Fibroblast of lung (primary cell): ENCODE results near the gene NUP85. TPM values are rescaled to one million over a fixed set of nuclear protein-coding genes. Genes with fewer than 3 reads are reported as not detected.

ENCODE experiments used
- DNase-seq, 2 donors: peaks; one replicate each; pipeline versions ENCODE4 v3.0.0 to v3.0.0-alpha.2; 2010; ENCODE audit warnings: low read depth in 2 of 2
- H2AFZ ChIP-seq: 2 replicates; pipeline ENCODE4 v1.5.1; 2012; ENCODE audit warnings: low read length, control low read depth, inconsistent platforms
- H3K27ac ChIP-seq: 2 replicates; pipeline ENCODE4 v1.5.1; 2011; ENCODE audit warnings: low read length, control low read depth; ENCODE audit not compliant: insufficient read depth
- H3K27me3 ChIP-seq: 2 replicates; pipeline ENCODE4 v1.5.1; 2011; ENCODE audit warnings: mild to moderate bottlenecking, low read length; ENCODE audit not compliant: control insufficient read depth, insufficient read depth
- H3K36me3 ChIP-seq: 2 replicates; pipeline ENCODE4 v1.5.1; 2011; ENCODE audit warnings: low read length; ENCODE audit not compliant: control insufficient read depth, insufficient read depth
- H3K4me1 ChIP-seq: 2 replicates; pipeline ENCODE4 v1.5.1; 2011; ENCODE audit warnings: low read length; ENCODE audit not compliant: control insufficient read depth, insufficient read depth; ENCODE audit errors: extremely low read depth
- H3K4me2 ChIP-seq: 2 replicates; pipeline ENCODE4 v1.5.1; 2011; ENCODE audit warnings: low read length, control low read depth; ENCODE audit not compliant: insufficient read depth; ENCODE audit errors: extremely low read depth
- H3K4me3 ChIP-seq, 4 experiments: fragments of 200-600 bp in 1 of 4; sonication (generic) in 1 of 4; replicated peaks in 1 of 4; 2 replicates each; pipeline ENCODE4 v1.5.1; 2011 to 2016; ENCODE audit warnings: low read length in 4 of 4, low read depth in 3 of 4, mild to moderate bottlenecking in 3 of 4, control low read depth in 2 of 4, inconsistent platforms in 1 of 4, mixed read lengths in 1 of 4; ENCODE audit not compliant: insufficient read depth in 1 of 4; ENCODE audit errors: control extremely low read depth in 1 of 4
- H3K79me2 ChIP-seq: 2 replicates; pipeline ENCODE4 v1.5.1; 2012; ENCODE audit warnings: mild to moderate bottlenecking, low read length, inconsistent platforms; ENCODE audit not compliant: control insufficient read depth, insufficient read depth
- H3K9ac ChIP-seq: 2 replicates; pipeline ENCODE4 v1.5.1; 2011; ENCODE audit warnings: mild to moderate bottlenecking, low read length, control low read depth; ENCODE audit not compliant: insufficient read depth
- H3K9me3 ChIP-seq: 2 replicates; pipeline ENCODE4 v1.5.1; 2012; ENCODE audit warnings: low read depth, low read length; ENCODE audit not compliant: control insufficient read depth, insufficient read depth
- H4K20me1 ChIP-seq: 2 replicates; pipeline ENCODE4 v1.5.1; 2011; ENCODE audit warnings: low read length; ENCODE audit not compliant: control insufficient read depth, insufficient read depth; ENCODE audit errors: extremely low read depth
- EZH2 ChIP-seq: IDR thresholded peaks from 2 replicates; pipeline ENCODE4 v1.5.1; 2012; ENCODE audit warnings: low read length, control low read depth, mild to moderate bottlenecking; ENCODE audit errors: missing control alignments
- polyA plus RNA-seq, 2 donors: library from polyadenylated mRNA; depleted of rRNA in 1 of 2; stranded (reverse) in 1 of 2; unstranded in 1 of 2; fragments of >200 nt; gene quantifications; 2 replicates each; pipeline ENCODE4 v1.2.1, GENCODE V29; 2011 to 2012; ENCODE audit warnings: missing spikeins in 1 of 2
- total RNA-seq: library from RNA; depleted of rRNA; stranded (reverse); fragments of >200 nt; gene quantifications from 2 replicates; pipeline ENCODE4 v1.2.1, GENCODE V29; 2014
- TF ChIP-seq, protein P1 (sequence below), 2 donors: IDR thresholded peaks in 1 of 2; conservative IDR thresholded peaks in 1 of 2; 1 replicate in 1 of 2; 2 replicates in 1 of 2; pipeline ENCODE4 v1.5.1; 2011 to 2012; ENCODE audit warnings: low read length in 2 of 2, control low read depth in 1 of 2, inconsistent platforms in 1 of 2, low read depth in 1 of 2, mild to moderate bottlenecking in 1 of 2

Gene NUP85
- total and polyA plus RNA-seq, 2 donors (not counting 1 experiment from before 2014, with no cell fraction given): 18.5 to 29.6 TPM

DNA sequence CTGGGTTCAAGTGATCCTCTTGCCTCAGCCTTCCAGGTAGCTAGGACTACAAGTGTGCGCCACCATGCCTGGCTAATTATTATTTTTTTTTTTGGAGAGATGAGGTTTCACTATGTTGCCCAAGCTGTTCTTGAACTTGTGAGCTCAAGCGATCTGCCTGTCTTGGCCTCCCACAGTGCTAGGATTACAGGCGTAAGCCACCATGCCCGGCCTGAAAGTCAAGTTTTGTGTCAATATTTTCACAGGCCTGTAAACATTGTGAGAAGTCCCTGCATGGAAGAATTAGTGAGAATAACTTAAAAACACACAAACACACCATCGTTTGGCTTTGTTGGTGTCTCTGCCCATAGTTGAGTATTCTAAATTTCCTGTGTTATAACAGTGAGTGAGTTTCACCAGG lies 22.2 kb downstream of the NUP85 start:
- Histone ChIP-seq H3K79me2 (no peaks in the 10 kb centered on the region), H3K4me2 (no peak overlapping the region), H3K27ac (no peak overlapping the region), H3K27me3 (no peaks in the 10 kb centered on the region), H2AFZ (no peak overlapping the region), H3K9ac (no peak overlapping the region), H3K36me3 (peaks cover 32% of the 10 kb centered on the region), H3K4me3 (no peak overlapping the region), H3K9me3 (no peaks in the 10 kb centered on the region), H4K20me1 (no peaks in the 10 kb centered on the region), H3K4me1 (no peaks in the 10 kb centered on the region)
- DNase-seq: no peak
- TF ChIP-seq, protein P1, sequence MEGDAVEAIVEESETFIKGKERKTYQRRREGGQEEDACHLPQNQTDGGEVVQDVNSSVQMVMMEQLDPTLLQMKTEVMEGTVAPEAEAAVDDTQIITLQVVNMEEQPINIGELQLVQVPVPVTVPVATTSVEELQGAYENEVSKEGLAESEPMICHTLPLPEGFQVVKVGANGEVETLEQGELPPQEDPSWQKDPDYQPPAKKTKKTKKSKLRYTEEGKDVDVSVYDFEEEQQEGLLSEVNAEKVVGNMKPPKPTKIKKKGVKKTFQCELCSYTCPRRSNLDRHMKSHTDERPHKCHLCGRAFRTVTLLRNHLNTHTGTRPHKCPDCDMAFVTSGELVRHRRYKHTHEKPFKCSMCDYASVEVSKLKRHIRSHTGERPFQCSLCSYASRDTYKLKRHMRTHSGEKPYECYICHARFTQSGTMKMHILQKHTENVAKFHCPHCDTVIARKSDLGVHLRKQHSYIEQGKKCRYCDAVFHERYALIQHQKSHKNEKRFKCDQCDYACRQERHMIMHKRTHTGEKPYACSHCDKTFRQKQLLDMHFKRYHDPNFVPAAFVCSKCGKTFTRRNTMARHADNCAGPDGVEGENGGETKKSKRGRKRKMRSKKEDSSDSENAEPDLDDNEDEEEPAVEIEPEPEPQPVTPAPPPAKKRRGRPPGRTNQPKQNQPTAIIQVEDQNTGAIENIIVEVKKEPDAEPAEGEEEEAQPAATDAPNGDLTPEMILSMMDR (conservative IDR thresholded peaks at IDR 0.05 in 1 of 2, IDR thresholded peaks at IDR 0.05 in 1 of 2; ENCODE audit: low read depth in 1 of 2, low read length in 2 of 2): no peak
- TF ChIP-seq EZH2: no peak

DNA sequence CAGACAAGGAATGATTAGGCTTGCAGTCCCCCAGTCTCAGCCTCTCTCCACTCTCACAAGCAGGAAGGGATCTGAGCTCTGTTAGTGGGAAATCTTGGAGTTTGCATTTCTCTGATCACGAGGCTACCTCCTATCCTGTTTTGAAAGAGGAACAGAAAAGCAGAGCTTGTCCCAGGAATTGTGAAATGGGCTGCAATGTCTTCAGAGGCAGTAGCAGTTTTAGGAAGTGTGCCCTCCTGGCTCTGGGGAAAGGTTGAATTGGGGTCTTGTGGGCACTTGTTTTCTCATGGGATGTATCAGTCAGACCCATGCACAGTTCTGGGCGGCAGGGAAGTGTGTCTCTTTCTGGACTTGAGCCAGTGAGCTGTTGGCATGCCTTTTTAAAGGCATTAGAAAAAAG lies 22.8 kb downstream of the NUP85 start:
- no peaks in the 10 kb centered on the region for H3K27me3 ChIP-seq
- DNase-seq: no peak
- no peak for TF ChIP-seq EZH2

DNA sequence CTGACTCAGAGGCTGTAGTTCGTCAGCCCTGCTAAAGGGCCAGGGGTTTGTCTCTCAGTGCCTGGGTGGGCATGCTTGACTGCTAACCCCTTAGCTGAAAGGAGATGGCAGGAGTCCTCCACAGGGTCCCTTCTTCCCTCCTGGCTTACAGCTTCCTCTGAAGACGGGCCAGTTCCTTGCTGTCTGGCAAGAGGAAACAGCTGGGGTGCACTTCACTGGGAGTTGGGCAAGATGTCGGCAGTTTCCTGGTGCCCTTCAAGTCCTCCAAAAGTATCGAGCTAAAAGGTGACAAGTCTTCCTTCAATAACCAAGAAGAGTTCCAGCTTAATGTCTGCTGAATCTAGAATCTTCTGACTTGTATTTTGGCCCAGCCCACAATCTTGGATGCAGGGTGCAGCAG lies 23.4 kb downstream of the NUP85 start:
- Histone ChIP-seq H3K4me1 (no peaks in the 10 kb centered on the region), H2AFZ (no peak overlapping the region), H3K79me2 (no peaks in the 10 kb centered on the region), H3K27ac (no peak overlapping the region), H3K4me2 (no peak overlapping the region), H3K36me3 (peaks cover 34% of the 10 kb centered on the region), H3K27me3 (no peaks in the 10 kb centered on the region), H4K20me1 (no peaks in the 10 kb centered on the region), H3K9ac (no peak overlapping the region), H3K4me3 (no peak overlapping the region), H3K9me3 (no peaks in the 10 kb centered on the region)
- TF ChIP-seq, protein P1 (conservative IDR thresholded peaks at IDR 0.05 in 1 of 2, IDR thresholded peaks at IDR 0.05 in 1 of 2; ENCODE audit: low read depth in 1 of 2, low read length in 2 of 2): no peak
- TF ChIP-seq EZH2: no peak
- DNase-seq: no peak

More for the DNA sequence above, 22.8 kb downstream of the NUP85 start:
- peaks cover 34% of the 10 kb centered on the region for H3K36me3 ChIP-seq
- H3K4me1 ChIP-seq: no peaks in the 10 kb centered on the region
- no peaks in the 10 kb centered on the region for H3K9me3 ChIP-seq
- no peak overlapping the region for H3K4me2 ChIP-seq
- H3K9ac ChIP-seq: no peak overlapping the region
- H3K27ac ChIP-seq: no peak overlapping the region
- H2AFZ ChIP-seq: no peak overlapping the region
- H4K20me1 ChIP-seq: no peaks in the 10 kb centered on the region
- H3K79me2 ChIP-seq: no peaks in the 10 kb centered on the region
- H3K4me3 ChIP-seq: no peak overlapping the region
